K562 (cell line): Measurements from ENCODE around the gene SPAG4. TPM values are rescaled to one million over a fixed set of nuclear protein-coding genes. Genes with fewer than 3 reads are reported as not detected.

Experiments
- CHD4 ChIP-seq: fragments of 200-600 bp; sonication (generic); IDR thresholded peaks from 3 replicates; pipeline ENCODE4 v1.6.1; 2012; ENCODE audit warnings: low read depth, mild to moderate bottlenecking, mixed read lengths, low read length, inconsistent platforms; ENCODE audit not compliant: insufficient read depth, insufficient replicate concordance, poor library complexity, severe bottlenecking
- FOXP4 ChIP-seq: sonication (generic); formaldehyde crosslinking; IDR thresholded peaks from 2 replicates; pipeline ENCODE4 v1.8.0; 2022; ENCODE audit warnings: mild to moderate bottlenecking, missing genetic modification reagents, borderline replicate concordance
- HNRNPLL ChIP-seq: fragments of 200-400 bp; formaldehyde crosslinking; IDR thresholded peaks from 2 replicates; pipeline ENCODE4 v1.6.1; 2017; ENCODE audit warnings: low read length, low read depth, mild to moderate bottlenecking; ENCODE audit not compliant: poor library complexity, severe bottlenecking
- KLF6 ChIP-seq: fragments of 250-450 bp; sonication (Bioruptor Pico); IDR thresholded peaks from 2 replicates; pipeline ENCODE4 v1.4.0; 2020; ENCODE audit warnings: mild to moderate bottlenecking, moderate library complexity, borderline replicate concordance
- LEF1 ChIP-seq: fragments of 450-650 bp; IDR thresholded peaks from 2 replicates; pipeline ENCODE4 v1.6.1; 2016; ENCODE audit warnings: mild to moderate bottlenecking
- MYBL2 ChIP-seq, 2 experiments: fragments of 450-650 bp in 1 of 2; sonication (generic) in 1 of 2; formaldehyde crosslinking in 1 of 2; IDR thresholded peaks; 2 replicates each; pipeline versions ENCODE4 v1.6.1 to v1.8.1; 2017 to 2022; ENCODE audit warnings: borderline replicate concordance in 1 of 2, inconsistent platforms in 1 of 2, low read depth in 1 of 2, mild to moderate bottlenecking in 1 of 2, missing genetic modification reagents in 1 of 2, moderate library complexity in 1 of 2
- PHB2 ChIP-seq: fragments of 450-650 bp; IDR thresholded peaks from 2 replicates; pipeline ENCODE4 v1.6.1; 2017; ENCODE audit warnings: low read depth
- PML ChIP-seq: IDR thresholded peaks from 2 replicates; pipeline ENCODE4 v1.6.1; 2012; ENCODE audit warnings: low read length, inconsistent platforms
- RBM15 ChIP-seq: fragments of 200-400 bp; formaldehyde crosslinking; IDR thresholded peaks from 2 replicates; pipeline ENCODE4 v1.6.1; 2018; ENCODE audit warnings: mild to moderate bottlenecking, low read length, moderate library complexity; ENCODE audit not compliant: insufficient read depth
- RFX7 ChIP-seq: fragments of 250-450 bp; sonication (Bioruptor Pico); IDR thresholded peaks from 2 replicates; pipeline ENCODE4 v1.5.1; 2021; ENCODE audit warnings: mild to moderate bottlenecking
- RNF2 ChIP-seq: sonication (generic); IDR thresholded peaks from 2 replicates; pipeline ENCODE4 v1.6.1; 2016
- SIN3A ChIP-seq, 2 experiments: fragments of 150-350 bp in 1 of 2; IDR thresholded peaks; 2 replicates each; pipeline ENCODE4 v1.6.1; 2011 to 2016; ENCODE audit warnings: borderline replicate concordance in 2 of 2, low read depth in 2 of 2, low read length in 2 of 2, mild to moderate bottlenecking in 2 of 2, moderate library complexity in 2 of 2; ENCODE audit not compliant: control insufficient read depth in 1 of 2
- SNAPC5 ChIP-seq: fragments of 250-450 bp; sonication (Bioruptor Pico); IDR thresholded peaks from 2 replicates; pipeline ENCODE4 v1.8.0; 2021; ENCODE audit warnings: moderate library complexity, mild to moderate bottlenecking, inconsistent platforms
- TAF15 ChIP-seq: fragments of 200-400 bp; formaldehyde crosslinking; IDR thresholded peaks from 2 replicates; pipeline ENCODE4 v1.6.1; 2017; ENCODE audit warnings: mild to moderate bottlenecking, low read depth, low read length, moderate library complexity
- U2AF1 ChIP-seq: fragments of 200-400 bp; formaldehyde crosslinking; optimal IDR thresholded peaks from 2 replicates; pipeline ENCODE3; 2017; ENCODE audit warnings: mild to moderate bottlenecking, low read depth, low read length, moderate library complexity
- VEZF1 ChIP-seq: fragments of 200-800 bp; sonication (Bioruptor generic); IDR thresholded peaks from 2 replicates; pipeline ENCODE4 v1.6.1; 2017; ENCODE audit warnings: missing genetic modification characterization, missing compliant biosample characterization
- ZNF224 ChIP-seq: sonication (generic); formaldehyde crosslinking; IDR thresholded peaks from 2 replicates; pipeline ENCODE4 v1.8.0; 2022; ENCODE audit warnings: mild to moderate bottlenecking, missing genetic modification reagents
- ZNF232 ChIP-seq: sonication (generic); formaldehyde crosslinking; IDR thresholded peaks from 2 replicates; pipeline ENCODE4 v1.8.0; 2022; ENCODE audit warnings: mild to moderate bottlenecking, missing genetic modification reagents
- ZNF551 ChIP-seq: fragments of 250-450 bp; sonication (Bioruptor Pico); IDR thresholded peaks from 2 replicates; pipeline ENCODE4 v1.5.0; 2021; ENCODE audit warnings: mild to moderate bottlenecking, moderate library complexity
- ZNF639 ChIP-seq, 2 experiments: fragments of 200-800 bp in 1 of 2; sonication (Bioruptor generic) in 1 of 2; sonication (generic) in 1 of 2; formaldehyde crosslinking in 1 of 2; IDR thresholded peaks in 1 of 2; conservative IDR thresholded peaks in 1 of 2; 2 replicates each; pipeline versions ENCODE4 v1.5.0 to v1.6.1; 2016 to 2020; ENCODE audit warnings: missing compliant biosample characterization in 1 of 2, missing genetic modification characterization in 1 of 2, missing genetic modification reagents in 1 of 2
- polyA plus RNA-seq, 8 experiments: library from polyadenylated mRNA; depleted of rRNA in 4 of 8; stranded (reverse) in 5 of 8; unstranded in 3 of 8; fragments of >200 nt; fragmentation: Nextera tagmentation in 2 of 8; fragmentation: Illumina TruSeq in 1 of 8; extraction: Ambion mirVana in 2 of 8; extraction: Trizol in 1 of 8; gene quantifications; 2 replicates each; pipeline versions ENCODE4 v1.2.1 to v1.2.3, GENCODE V29; 2011 to 2014; ENCODE audit warnings: inconsistent platforms in 1 of 8, missing spikeins in 1 of 8
- total RNA-seq, 7 experiments: library from RNA; depleted of rRNA in 6 of 7; stranded (reverse); fragments of >200 nt in 6 of 7; fragmentation: Illumina TruSeq in 2 of 7; extraction: Trizol in 2 of 7; gene quantifications; 2 replicates each; pipeline versions ENCODE4 v1.2.1 to v1.2.3, GENCODE V29; 2011 to 2021; ENCODE audit warnings: low replicate concordance in 1 of 7

Gene SPAG4
- total and polyA plus RNA-seq, 9 of the 15 experiments (the other 6 are each of a cell fraction or from before 2014, with no cell fraction given), result 1.6 to 11.4 (median 4.6) TPM

GRCh38 chr20:35664466-35665206 lies 49.0 kb downstream of the SPAG4 start, which contains the start of the genes CPNE1 and RBM12 (continued):
- peak; percentile 58 for TF ChIP-seq RNF2
- TF ChIP-seq ZNF639 (CRISPR knock-in tag; conservative IDR thresholded peaks at IDR 0.05 in 1 of 2, IDR thresholded peaks at IDR 0.05 in 1 of 2), result peak in 1 of 2 experiments; percentile 77; a peak in 2 of 4 replicates
- no peak for TF ChIP-seq ZNF551 (CRISPR knock-in tag)
- TF ChIP-seq PHB2, result no peak
- TF ChIP-seq ZNF232 (CRISPR knock-in tag), result no peak
- TF ChIP-seq RBM15, result no peak
- peak; percentile 77 for TF ChIP-seq U2AF1
- no peak for TF ChIP-seq SNAPC5
- peak; percentile 66; the same call in 1 of the 2 replicates for TF ChIP-seq FOXP4 (CRISPR knock-in tag)
- TF ChIP-seq RFX7, result no peak
- TF ChIP-seq CHD4, result no peak
- no peak for TF ChIP-seq ZNF224 (CRISPR knock-in tag)
- no peak for TF ChIP-seq LEF1
- no peak for TF ChIP-seq MYBL2 (IDR thresholded peaks at IDR 0.05; ENCODE audit: low read depth)
- no peak for TF ChIP-seq MYBL2 (CRISPR knock-in tag; IDR thresholded peaks at IDR 0.05; ENCODE audit: borderline replicate concordance)
- peak; percentile 66 for TF ChIP-seq HNRNPLL
- peak; percentile 7 to 17; a peak in 1 of 4 replicates for TF ChIP-seq SIN3A (IDR thresholded peaks at IDR 0.05; ENCODE audit: borderline replicate concordance in 2 of 2, control insufficient read depth in 1 of 2, low read depth in 2 of 2, low read length in 2 of 2)
- peak; percentile 85 for TF ChIP-seq PML
- TF ChIP-seq TAF15, result no peak
- peak; percentile 91 for TF ChIP-seq VEZF1 (CRISPR knock-in tag)
- TF ChIP-seq KLF6 (CRISPR knock-in tag), result peak; percentile 37; the same call in 1 of the 2 replicates
